Stimulated activated CD4-positive, alpha-beta T cell treated with anti-CD3 and anti-CD28 coated beads, Interleukin-4, amount 100 ng/mL, for 1 hour (primary cell): ENCODE results near the gene CFDP1.
A peak's percentile ranks its signal among the peaks of the same experiment; 100 is the strongest.

Experiments used
- DNase-seq: peaks from one replicate; pipeline ENCODE4 v3.0.0-alpha.2; 2020

The CFDP1 gene

DNA sequence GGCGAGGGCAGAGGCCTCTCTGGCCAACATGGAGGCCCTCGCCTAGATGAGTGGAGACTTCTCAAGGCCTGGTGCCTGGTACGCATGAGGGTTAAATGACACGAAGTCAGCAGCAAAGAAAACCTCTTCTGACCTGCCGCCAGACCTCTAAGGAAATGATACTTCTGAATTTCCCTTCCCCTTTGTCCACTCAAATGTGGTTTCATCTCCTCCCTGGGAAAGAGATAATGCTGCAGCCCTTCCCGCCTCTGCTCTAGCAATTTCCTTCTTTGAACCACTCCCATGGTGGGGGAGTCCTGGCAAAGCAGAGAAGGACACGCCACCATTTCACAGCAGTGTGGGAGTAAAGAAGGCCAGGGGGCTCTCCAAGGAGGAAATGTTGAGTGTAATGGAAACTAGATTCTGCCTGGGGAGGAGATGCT lies 116.2 kb downstream of the CFDP1 start:
- no peak for DNase-seq

DNA sequence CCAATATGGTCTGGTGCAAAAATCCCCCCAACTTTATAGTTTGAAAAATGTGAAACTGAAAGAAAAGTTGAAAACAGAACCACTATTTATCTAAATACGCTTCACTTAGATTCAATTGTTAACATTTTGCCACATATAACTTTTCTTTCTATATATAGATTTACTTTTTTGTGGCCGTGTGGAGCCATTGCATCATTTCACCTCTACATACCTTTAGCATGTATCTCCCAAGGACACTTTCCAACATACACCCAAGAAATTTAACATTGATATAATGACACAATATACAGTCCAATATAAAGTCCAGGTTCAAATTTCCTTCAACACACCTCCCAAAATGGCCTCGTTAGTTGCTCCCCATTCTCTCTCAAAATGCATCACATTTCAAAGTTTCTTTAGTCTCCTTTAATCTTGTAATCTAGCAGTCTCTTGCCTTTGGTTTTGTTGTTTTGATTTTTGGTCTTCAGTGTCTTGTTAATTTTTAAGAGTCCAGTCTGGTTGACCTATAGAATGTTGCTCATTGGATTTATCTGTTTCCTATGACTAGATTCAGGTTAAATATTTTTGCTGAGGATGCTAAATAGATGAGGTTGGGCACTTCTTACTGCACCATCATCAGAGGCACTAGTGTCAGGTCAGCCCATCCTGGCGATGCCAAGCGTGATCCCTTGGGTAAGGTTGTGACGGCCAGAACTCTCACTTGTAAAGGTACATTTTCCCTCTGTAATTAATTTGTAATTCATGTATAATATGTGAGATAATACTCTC lies 117.6 kb downstream of the CFDP1 start:
- DNase-seq, result no peak

DNA sequence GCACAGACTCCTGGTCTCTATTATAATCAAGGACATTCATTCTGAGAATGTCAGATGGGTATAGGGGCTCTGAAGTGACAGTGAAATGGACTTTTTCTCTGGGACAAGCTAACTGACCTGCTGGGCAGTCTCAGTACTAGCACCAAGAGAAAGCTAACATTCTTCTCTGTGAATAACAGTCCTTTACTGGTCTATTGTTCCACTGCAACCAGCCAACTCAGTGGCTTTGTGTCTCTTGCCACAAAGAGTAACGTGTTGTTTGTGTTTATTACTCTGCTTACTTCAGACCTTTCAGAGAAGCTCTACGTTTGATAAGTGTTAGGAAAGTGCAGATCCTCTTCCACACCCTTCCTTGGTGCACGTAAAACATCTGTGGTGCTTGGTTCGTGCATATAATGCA lies 120.4 kb downstream of the CFDP1 start:
- DNase-seq, result no peak

DNA sequence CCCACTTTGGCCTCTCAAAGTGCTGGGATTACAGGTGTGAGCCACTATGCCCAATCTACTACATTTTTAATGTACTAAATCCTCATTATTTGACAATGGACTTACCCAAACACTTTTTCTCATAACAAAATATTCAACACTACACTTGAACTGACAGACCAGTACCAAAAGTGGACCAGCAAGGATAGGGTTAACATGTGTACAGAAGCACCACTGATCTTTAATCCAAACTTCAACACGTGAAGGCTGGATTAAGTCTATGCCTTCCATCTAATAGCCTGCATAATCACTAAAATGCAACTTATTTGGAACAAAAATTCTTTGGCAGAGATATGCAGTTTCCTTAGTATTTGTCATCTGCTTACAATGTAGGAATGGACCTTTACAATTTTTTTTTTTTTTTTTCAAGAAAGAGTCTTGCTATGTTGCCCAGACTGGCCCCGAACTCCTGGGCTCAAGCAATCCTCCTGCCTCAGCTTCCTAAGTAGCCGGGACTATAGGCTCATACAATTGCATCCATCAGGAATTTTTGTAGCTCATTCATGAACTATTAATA lies 121.8 kb downstream of the CFDP1 start:
- DNase-seq, result no peak

DNA sequence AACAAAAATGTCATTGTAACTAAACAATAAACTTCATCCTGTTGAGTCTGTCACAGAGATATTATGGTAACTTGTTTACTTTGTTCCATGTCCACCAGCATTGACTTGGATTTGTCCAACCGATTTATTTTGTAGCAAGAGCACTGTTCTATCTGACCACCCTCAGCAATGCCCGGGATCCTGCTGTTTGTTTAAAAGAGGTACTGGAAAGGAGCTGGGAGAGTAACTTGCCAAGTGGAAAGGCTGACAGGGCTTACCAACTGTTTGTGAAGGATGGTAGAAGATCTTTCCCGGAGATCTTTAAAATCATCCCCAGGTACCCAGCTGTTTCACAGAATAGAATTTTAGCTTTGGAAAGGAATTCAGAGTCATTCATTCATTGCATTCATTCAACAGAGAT lies 122.8 kb downstream of the CFDP1 start:
- no peak for DNase-seq

DNA sequence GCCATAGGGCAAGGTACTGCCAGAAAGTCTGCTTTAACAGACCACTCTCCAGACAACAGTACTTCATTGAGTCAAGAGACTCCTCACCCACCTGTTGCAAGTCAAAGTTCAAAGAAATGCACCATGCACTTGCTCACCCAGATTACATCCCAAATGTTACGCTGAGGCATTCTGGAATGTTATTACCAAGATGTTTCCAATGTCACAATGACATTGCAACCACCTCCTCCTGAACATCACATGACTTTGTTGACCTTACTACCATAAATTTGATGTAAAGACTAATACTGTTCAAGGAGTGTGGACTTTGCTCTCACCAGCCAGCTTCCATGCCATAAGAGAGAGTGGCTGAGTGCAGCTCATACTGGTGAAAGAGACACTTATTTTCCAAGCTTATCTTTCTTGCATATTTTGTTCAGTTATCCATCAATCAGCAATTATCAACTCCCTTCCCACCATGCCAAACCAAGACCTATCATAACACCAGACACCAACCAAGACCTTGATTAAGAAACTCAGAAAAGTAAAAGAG lies 123.3 kb downstream of the CFDP1 start:
- no peak for DNase-seq

DNA sequence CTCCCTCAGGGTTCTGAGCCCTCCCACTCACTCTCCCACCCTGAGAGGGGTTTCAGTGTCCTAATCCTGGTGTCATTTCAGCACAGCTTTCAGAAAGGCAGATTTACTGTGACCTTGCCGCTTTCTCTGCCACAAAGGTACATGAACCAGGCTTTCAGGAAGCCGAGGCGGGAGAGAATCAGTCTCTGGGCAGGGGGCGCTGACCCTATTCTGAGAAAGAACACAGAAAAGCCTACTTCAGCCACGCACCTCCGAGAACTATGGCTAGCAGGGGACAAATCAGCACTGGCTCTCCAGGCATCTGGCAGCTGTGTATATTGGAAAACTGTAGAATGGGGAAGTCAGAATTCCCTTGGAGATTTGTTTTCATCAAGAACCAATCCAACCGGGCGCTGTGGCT lies 124.1 kb downstream of the CFDP1 start:
- DNase-seq, result no peak

DNA sequence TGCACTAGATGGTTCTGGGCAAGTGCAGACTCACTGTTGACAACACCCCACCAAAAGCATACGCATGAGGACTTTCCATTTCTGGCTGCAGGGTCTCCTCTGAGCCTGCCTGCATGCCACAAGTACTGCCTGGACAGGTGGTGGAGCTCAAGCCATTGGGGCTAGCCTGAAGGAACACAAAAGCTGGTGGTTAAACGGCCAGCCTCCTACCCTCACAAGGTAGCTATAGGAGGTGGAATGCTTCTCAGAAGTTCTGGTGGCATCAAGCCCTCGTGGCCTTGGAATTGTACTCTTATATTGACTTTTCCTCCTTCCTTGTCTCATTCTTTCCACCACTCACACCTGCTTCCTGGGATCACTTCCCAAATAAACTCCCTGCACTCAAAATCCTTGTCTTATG lies 125.3 kb downstream of the CFDP1 start:
- DNase-seq, result no peak

DNA sequence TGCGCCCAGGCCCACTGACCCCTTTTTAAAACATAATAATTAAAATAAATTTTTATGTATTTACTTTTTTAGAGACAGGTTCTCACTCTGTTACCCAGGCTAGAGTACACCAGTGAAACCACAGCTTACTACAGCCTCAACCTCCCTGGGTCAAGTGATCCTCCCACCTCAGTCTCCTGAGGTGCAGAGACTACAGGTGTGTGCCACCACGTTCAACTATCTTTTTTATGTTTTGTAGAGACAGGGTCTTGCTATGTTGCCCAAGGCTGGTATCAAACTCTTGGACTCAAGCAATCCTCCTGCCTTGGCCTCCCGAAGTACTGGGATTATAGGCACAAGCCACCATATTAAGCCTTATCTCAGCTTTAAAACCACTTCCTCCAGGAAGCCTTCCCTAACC lies 125.8 kb downstream of the CFDP1 start:
- no peak for DNase-seq

DNA sequence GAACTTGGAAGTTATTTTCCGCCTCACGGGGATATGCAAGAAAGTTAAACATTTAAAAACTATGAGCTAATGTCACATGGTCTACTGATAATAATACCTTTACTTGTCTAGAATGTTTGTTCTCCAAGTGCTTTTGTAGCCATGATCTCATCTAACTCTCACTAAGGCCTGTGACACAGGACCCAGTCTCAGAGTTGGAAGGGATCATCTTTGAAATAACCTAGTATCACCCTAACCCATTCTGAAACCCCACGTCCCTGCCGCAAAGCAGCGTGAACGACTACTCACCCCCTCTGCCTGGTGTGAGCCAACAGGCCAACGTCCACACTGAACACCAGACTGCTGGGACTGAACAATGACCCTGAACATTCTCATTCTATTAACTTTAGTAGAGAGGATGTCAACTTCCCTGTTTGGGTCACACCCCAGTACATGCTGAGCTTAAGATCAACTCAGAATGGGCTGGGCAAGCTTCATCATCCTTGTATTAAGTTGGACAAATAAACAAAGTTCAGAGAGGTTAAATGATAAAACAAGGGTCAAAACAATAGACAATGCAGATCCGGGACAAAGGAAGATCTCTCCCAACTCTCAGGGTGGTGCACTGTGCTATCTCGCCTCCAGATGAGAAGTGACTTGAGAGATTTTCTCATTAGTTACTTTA lies 127.1 kb downstream of the CFDP1 start:
- no peak for DNase-seq

DNA sequence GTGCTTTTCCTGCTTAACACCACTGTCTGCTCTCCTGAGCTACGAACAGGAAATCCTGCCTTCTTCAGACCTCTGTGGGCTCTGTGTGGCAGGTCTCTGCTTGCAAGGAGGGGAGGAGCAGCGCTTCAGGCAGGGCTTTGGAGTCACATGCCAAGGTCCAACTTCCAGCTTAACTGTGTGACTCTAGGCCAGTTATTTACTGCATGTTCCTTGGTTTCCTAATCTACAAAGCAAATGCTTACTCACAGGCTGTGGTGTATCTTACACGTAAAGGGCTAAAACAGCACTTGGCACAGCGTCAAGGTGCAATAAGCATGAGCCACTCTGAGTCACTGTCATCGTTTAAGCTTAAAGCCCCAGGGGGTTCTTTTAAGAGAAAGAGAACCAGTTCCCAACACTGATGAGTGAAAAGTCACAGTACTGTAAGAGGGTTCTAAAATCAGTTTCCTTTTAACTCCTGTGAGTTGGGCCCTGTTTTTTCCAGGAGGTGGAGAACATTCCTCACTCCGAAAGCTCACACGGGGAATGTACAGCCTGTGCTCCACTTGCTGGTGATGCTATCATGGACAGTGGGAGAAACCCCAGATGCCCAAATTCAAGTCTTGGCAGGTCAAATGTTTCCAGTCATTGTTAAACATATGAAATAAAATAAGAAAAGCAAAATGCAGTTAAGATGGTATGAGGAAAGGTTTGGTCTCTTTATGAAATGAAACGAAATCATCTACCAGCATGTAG lies 127.8 kb downstream of the CFDP1 start:
- peak; percentile 65 for DNase-seq

DNA sequence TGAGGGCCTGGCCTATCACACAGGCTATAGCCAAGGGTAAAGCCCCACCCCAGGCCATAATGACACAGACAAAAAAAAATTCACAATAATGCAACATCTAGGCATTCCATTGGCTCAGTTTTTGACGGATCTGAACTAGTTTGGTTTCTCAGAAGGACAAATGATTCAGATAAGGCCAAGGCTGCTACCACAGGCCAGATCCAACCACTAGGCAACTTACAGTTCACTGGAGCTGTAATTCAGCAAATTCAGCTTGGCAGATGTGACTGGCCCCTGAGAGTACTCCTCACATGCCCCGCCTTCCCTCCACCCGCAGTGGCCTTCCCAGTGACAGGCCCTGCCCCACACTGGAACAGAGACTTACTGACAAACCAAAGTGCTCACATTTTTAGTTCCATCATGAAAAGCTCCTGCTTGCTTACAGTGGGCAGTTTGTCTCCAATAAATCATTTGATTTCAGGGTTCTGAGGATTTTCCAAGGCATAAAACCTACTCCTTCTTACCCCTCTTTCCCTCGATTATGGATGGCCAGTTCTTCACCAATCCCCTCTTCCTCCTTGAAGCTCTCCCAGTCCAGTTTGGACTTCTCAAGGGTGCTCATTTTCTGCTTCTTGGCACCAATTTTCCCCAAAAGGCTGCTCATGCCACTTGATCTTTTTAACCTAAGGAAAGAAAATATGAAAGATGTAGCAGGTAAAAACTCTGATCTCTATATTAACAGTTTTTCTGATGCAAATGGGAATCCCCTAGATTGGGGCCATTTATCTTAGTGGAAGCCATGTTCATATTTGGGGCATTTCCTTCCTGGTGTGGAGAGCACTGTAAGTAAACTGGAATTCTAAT lies 128.6 kb downstream of the CFDP1 start:
- DNase-seq, result no peak

DNA sequence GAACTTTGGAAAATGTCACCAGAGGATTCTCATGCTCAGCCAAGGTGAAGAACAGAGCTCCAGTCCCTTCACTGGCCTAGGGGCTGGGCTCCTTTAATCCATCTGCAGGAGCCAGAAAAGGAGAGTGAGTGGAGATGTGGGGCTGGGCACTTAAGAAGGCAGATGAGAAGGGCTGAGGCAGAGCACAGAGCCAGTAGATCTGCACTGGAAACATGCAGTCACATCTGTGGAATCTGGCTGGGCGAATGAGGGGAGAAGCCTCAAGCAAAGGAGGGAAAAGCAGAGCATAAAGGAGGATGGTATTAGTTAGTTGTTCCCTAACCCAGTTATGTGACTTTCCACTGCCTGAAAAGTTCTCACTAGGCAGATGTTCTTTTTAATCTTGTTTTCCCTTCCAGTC lies 131.5 kb downstream of the CFDP1 start:
- DNase-seq, result no peak

DNA sequence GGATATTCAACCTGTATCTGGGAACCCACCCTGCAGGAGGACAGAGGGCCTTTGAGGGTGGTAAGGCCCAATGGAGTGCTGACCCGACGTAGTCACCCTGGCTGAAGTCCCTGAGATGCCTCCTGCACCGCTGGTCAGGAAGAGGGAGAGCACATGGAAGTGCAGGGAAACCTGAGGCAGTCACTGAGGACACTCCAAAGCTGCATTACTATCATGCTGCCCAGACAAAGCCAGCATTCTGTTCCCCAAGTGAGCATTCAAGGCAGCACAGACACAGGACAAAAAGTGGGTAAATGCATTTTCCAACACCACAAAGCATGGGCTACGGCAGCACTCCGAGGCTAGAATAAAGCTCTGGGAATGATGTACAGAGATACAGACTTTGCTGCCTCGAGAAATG lies 135.0 kb downstream of the CFDP1 start:
- DNase-seq, result no peak

DNA sequence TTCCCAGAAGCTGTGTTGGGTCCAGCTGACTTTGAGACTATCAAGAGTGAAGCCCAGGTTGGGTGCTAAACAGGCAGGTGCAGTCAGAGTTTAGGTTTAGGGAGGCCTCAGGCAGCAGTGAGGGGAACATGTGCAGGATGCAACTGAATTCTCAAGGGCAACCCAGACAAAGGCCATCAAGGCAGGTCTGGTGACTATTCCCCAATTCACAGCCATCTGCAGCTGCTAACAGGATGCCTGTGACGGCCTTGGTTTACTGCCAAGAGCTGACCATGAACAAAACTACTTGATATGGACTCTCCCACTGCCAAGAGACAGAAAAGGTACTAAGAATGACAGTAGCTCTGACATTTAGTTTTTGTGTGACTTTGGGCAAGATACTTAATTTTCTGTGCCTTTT lies 136.7 kb downstream of the CFDP1 start:
- DNase-seq, result no peak

DNA sequence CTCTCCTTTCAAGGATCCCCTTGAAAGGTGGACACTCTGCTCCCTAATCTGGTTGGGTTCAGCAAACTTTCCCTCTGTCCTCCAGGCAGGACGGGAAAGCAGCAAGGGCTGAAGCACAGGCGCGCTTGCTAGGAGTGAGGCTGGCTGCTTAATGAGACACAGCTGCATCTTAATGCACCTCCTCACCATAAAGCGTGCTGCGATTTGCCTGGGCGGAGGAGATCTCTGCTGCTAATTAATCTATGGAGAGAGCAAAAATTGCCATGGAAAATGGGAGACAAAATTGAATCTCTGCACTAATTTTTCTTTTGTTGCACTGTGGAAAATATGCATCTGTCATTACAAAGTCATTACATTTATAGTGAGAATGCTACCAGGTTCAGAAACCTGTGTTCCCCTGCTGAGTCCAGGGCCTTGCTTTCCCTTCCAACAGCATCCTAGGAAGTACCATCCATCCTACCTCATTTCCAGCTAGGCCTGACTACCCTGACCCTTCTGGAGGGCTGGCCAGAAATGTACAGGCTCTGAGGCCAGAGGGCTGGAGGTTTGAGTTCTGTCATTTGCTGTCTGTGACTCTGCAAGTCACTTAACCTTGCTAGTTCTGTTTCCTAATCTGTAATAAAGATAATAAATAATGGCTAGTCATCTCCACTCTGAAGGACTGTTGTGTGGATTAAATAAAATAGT lies 138.4 kb downstream of the CFDP1 start:
- no peak for DNase-seq

DNA sequence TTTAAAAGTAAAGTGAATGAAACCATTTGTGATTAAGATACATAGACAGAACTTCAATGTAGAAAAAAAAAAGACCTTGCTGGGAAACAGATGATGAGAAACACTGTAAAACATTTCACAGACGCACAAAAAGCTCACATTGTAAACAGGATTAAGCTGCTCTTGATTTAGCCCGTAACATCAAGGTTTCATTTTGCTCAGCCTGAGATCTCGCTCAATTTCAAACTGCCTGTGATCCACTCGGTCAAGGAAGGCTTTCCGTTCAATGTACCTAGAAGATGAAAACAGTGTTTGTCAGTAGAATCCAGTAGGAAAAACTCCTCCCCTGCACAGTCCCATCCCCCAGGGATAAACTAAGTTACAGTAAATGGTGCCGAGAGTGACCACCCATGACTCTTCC lies 139.5 kb downstream of the CFDP1 start:
- no peak for DNase-seq

DNA sequence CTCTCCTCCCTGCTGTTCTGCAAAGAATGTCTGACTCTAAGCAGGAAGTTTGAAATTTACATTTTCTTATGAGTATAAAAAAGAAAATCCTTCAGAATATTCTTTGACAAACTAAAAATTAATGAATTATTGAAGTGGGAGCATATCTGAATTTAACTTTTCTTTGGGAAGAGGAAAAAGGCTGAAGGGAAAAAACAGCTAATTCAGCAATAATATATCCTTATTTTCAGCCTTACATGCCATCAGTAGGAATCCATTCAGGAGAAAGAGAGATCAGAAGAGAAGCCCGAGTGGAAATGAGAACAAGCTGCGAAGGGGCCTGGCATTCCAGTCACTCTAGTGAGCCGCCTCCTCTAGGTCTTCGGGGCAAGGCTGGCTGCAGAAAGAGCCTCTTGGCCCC lies 140.1 kb downstream of the CFDP1 start:
- no peak for DNase-seq

DNA sequence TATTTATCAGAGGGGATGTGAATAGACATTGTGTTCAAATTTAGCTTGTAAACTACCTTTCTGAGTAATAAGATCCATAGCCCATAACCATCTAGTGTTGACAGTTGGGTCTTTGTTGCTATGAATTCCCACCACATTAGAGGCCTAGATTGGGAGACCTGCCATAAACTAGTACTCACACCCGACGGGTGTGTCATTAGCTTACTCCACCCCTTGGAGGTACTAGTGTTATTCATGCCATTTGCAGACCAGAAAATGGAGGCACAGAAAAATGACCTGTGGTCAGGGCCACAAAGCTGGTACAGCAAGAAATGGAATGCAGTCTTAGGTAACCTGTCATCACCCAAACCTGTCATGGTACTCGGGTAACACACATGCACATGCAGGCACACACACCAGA lies 140.6 kb downstream of the CFDP1 start:
- no peak for DNase-seq

DNA sequence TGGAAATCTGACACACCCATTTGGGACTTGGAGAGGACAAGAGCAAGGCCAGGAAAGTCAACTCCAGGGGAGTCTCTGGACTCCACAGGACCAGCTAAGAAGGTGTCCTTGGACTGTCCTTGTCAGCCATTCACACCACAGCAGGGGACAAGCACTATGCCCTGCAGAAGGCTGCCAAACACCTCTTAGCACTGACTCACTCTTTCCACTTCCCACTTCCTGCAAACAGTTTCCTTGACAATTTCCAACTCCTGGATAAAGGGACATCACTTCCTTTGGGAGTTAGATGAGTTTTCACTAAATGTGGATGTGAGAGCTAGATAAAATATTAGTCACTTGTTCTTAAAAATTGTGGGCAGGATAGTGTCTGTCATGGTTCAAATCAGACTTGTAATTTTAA lies 144.1 kb downstream of the CFDP1 start:
- DNase-seq, result no peak

DNA sequence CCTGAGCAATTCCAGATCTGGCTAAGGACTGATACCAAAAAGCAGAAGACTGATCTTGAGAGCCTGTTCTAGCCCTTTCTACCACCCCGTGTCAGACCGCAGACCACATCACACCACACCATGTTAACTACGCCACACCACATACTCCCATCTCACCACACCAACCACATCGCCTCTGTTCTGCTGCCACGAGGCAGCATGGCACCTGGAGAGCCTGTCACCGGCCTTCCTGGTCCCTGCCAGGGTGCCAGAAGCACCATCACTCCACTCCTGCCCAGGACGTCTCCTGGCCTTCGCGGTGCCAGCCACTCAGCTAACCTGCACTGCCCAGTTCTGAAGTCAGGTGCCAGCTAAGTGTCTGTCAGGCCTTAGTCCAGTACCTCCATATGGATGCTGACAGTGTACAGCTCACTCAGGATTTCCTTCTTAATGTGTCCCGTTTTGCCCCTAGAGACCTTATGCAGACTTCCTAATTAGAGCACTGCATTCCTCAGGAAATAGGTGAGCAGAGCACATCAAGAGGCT lies 144.6 kb downstream of the CFDP1 start:
- DNase-seq, result peak; percentile 39

DNA sequence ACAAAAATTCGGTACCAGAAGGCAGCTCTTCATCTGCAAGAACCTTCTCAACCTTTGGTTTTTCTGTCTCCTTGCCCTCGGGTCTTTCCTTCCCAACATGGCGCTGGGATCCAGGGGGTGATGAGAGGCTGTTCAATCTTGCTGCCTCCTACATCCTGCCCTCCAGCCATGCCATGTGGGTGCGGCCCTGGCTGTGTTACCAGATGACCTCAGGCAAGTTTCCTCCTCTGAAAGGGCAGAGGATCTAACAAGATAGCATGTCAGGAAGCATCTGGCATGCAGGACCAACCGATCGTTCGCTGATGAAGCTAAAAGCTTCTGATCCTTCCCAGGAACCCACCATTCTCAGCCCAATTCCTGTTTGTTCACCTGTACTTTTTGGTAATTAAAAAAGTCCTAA lies 145.1 kb downstream of the CFDP1 start:
- DNase-seq, result no peak
